Stimulated activated CD8-positive, alpha-beta memory T cell treated with anti-CD3 and anti-CD28 coated beads, Interleukin-15, amount 100 ng/mL, for 4 hours (primary cell): ENCODE measurements around the gene SCN5A.

ENCODE experiments used
- DNase-seq, 2 donors: peaks; one replicate each; pipeline ENCODE4 v3.0.0-alpha.2; 2020; ENCODE audit warnings: low read depth in 2 of 2

The SCN5A gene

DNA sequence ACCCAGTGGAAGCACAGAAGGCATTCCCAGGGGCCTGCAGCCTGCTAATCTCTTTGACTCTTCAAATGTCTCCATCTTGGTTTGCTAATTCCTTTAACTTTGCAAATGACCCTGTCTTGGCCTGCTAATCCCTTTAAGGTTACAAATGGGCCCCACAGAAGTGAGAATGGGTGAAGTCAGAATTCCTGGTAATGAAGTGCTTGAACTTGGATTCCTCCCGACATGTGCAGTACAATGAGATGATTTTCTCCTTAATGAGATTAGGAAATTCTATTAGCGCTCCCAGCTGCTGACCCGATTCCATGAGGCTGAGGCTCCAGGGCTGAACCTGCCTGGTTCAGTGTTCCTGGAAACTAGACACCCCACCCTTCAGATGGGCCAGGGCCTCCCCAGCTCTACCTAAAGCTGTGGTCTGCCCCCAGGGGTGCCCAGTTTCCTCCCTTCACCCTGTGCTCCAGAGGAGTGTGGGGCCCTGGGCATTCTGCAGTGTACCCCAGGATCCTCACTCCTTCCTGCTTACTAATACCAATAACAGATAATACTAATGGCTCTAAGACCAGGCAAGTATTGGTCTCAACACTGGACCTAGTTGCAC is 47.4 kb downstream of the SCN5A start:
- DNase-seq = no peak

DNA sequence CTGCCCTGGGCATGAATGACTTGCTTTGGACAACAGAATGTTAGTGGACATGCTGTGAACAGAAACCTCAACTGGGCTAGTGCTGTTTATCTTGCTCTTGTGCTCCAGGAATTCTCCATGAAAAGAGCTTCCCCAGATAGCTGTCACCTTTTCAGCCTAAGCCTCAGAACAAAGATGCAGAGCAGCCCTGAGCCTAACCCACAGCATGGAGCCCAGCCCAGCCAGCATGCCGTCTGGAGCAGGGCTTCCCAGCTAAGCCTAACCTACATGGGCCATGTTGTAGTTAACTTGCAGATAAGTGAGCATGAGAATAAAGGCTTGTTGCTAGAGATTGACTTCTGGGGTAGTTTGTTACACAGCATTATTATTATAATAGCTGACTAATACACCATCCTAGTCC is 48.9 kb downstream of the SCN5A start:
- DNase-seq = no peak

DNA sequence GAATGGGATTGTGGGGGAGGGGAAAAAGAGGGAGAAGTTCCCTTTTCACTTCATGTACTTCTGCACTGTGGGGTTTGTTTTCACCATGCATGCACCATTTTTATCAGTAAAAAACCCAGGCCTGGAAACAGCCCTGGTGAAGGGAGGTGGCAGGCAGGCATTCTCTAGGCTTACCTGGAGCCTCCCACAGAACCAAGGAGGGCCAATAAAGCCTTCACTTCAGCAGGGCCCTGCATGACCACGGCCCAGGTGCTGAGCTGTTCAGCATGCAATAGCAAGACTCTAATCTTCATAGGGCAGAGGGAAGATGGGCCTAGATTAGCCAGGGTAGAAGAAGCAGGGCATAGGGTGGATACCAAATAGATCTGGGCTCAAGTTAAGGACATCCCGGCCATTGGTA is 49.6 kb downstream of the SCN5A start:
- no peak for DNase-seq

DNA sequence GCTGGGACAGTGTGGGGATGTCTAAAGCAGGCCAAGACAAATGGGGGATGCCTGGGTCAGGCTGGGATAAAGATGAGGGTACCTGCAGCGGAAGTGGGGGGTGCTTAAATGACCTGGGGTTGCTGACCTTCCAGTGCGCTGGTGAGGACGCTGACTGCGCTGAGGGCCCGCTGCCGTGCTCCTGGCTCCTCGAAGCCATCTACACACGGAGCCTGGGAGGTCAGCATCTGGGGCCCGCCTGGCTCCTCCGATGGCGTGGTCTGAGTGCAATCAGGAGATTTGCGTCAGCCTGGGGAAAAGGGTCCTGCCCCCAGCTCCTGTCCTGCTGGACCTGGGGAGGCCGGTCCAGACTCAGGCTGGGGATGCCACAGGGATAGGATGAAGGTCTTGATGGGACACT is 50.7 kb downstream of the SCN5A start:
- DNase-seq = no peak

DNA sequence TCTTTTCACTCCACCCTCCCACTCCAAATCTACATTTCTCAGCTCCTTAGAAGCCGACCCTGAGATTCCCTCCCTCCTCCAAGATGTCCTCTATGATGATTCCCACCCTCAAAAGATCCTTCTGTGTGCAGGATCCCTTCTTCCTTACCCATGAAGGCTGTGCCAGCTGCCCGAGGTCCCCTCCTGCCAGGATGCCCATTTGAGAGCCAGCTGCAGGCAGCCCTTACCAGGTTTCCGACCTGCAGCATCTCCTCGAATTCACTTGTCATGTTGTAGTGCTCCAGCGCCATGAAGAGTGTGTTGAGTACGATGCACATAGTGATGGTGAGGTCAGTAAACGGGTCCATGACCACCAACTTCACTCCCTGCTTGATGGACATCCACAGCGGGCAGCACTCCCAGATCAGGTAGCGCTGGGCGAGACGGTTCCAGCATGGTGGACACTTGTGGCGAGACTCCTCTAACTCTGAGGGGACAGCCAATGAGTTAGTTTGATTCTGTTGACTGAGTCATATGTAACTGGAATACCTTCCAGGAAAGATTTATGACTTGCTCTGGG is 51.9 kb downstream of the SCN5A start:
- DNase-seq = no peak

DNA sequence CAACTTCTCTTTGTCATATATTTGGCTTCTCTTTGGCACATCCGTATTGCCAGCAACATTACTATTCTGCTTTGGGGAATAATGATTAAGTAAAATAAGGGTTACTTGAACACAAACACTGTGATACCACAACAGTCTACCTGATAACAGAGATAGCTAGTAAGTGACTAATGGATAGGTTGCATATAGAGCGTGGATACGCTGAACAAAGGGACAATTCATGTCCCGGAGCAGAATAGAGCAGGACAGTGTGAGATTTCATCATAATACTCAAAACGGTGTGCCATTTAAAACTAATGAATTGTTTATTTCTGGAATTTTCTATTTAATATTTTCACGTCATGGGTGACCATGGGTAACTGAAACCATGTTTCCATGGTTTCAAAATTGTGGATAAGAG is 54.1 kb downstream of the SCN5A start:
- DNase-seq = no peak

DNA sequence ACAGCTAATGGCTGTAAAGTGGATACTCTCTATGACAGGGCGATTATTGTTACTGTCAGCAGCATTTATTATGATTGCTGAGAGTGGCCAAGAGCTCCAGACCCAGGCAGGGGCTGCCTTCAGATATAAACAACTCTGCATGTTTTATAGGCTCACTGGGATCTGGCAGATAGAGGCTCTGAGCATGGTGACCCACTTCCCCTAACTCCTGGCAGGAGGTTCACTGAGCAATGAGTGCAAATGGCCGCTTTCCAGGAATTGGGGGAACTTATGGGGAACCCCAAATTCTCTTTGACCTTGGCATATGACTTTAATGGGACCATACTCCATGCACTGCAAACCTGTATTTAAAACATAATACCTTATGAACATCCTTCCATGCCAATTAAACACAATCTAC is 59.0 kb downstream of the SCN5A start:
- no peak for DNase-seq

DNA sequence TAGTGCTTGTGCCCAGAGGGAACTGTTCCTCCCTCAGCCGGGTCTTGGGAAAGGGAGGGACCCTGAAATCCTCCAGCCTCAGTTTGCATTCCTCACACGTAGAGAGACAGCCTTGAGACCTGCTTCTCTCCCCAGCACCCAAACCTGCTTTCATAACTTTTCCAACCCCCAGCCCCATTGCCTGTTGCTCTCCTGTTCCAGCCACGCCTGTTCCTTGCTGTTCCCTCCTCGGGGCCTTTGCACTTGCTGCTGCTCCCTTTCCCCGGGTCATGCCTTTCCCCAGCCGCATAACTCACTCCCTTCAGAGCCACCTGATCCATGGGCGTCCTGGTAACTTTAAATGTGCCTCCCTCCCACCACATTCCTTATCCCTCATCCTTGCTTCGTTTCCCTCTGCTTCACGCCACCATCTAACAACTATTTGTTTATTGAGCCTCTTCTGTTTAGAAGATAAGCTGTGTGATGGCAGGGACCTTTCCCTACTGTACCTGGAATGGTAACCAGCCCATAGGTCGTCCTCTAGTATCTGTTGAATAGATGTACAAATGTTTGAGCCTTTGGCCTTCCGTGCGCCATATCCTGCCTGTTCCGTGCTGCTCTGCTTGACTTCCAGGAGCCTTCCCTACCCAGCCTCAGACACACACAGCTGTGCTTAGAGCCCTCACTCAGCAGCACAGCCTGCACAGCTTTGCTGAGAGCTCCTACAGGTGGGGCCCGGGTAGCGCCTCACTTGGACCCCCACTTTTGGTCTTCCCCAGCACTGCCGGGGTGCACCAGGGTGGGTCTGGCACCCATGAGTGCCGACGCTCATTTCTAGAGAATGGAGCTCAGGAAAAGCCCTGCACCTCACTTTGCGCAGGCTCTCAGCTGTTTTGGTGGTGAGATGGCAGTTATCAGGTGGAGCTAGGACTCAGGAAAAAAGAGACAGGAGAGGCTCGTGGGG is 60.2 kb downstream of the SCN5A start:
- no peak for DNase-seq

DNA sequence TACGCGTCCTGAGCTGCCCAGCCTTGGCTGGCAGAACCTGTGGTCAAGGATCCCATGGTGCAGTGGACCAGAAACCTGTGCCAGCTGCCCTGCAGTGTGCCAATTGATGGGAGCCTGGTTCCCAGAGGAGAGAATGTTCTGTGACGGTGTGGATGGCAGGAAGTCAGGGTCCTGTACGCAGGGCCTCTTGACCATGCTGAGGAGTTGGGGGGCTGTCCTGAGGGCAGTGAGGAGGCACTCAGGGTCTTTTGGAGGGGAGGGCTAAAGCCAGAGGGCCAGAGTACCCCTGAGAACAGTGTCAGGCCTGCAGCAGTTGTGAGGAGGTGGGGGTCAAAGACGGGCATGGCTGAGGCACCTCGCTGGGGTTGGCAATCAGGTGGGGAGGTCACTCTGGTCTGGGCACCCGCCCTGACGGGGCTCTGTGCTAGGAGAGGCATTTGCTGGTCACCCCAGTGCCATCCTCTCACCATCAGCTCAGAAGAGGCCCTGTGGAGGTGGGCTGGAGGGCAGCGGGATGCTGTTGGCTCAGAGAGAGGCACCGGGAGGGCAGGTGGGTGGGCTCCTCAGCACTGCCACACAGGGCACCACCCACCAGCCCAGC is 61.0 kb downstream of the SCN5A start:
- no peak for DNase-seq

DNA sequence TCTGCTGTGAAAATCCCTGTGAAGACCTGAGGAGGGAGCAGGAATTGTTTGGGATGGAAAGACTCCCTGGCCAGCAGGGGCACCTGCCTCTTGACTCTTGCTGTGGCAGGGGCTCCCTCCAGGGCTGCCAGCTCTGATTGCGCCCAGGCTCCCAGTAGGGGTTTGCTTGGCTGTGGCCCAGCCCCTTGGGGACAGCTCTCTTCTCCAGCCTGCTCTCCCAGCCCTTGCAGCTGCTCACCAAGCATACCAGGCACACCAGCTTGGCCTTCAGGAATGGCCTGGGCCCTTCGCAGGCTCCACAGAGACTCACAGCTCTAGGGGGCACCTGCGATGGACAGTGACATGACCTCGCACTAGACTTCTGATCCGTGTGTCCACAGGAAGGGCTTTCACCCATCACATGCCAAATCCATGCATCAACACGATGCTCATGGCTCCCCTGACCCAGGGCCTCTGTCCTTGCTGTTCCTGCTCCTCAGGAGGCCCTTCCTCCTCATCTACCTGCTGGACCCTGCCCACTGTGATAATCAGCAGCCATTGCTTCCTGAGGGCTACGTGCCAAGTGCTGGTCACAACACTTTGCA is 61.8 kb downstream of the SCN5A start:
- no peak for DNase-seq

DNA sequence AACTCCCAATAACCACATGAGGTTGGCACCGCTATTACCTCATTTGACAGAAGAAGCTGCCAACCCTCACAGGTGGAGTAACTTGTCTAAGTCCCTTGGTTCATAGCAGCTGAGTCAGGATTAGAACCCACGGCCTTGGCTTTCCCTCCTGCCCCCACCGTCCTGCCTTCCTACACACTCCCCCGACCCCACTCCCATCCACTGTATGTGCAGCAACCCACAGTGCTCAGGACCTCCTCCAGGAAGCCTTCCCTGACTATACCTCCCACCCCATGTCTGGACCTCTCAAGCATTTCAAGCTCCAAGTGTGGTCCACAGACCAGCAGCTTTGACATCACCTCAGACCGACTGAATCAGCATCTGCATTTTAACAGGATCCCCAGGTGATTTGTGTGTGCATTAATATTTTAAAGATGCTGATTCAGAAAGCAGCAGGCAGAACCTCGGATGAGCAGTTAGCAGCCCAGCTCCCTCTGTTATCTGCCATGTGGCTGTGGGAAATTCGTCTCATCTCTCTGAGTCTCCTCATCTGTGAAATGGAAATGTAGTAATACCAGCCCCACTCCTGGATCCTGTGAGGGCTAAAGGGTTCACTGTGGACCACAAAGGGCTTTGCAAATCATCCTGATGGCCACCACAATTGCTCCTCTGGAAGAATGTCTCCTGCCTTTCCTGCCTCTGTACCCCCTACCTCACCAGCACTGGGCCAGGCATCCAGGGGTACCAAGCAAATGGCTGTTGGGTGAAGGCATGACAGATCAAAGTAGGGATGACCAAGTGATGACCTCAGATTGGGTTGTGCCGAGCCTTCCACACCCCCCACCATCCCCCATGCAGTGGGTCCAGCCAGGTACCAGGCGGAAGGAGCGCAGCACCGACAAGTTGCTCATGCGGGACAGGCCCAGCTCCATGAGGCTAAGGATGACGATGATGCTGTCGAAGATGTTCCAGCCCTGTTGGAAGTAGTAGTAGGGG is 62.7 kb downstream of the SCN5A start:
- DNase-seq = no peak

DNA sequence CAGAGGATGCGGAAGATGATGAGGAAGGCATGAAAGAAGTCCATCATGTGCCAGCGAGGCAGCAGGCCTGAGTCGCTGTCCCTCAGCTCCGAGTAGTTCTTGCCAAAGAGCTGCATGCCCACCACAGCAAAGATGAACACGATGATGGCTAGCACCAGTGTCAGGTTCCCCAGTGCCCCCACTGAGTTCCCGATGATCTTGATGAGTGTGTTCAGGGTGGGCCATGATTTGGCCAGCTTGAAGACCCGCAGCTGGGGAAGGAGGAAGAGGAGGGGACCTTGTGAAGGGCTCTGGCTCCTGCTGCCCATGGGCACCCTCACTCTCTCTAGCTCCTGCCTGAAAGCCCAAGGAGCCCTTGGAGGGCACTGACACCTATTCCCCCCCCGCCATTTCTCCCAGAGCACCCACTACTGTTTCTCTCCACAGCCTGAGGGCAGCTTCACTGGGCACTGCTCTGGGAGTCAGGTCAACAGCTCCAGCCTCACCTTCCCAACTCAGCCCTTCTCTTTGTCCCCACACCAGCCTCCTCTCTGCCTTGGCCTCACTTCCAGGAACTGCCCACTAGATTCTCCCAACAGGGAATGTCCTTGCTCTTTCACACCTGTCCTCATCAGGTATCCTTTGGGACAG is 63.6 kb downstream of the SCN5A start:
- no peak for DNase-seq

DNA sequence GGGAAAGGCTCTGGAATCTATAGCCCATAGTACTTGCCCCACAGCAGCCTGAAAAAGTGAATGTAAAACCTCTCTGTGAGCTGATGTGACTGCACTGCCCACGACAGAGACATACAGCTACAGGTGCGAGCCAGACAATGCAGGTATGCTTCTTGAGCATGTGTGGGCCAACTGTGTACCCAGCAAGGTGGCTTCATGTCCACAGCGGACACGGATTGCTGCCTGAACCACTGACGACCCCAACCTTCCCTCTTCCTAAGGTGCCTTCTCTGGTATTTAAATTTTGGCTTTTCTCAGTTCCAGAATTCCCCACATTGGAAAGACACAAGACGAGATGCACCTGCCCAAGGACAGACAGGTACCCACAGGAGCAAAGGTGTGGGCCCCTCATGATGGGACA is 65.8 kb downstream of the SCN5A start:
- no peak for DNase-seq

DNA sequence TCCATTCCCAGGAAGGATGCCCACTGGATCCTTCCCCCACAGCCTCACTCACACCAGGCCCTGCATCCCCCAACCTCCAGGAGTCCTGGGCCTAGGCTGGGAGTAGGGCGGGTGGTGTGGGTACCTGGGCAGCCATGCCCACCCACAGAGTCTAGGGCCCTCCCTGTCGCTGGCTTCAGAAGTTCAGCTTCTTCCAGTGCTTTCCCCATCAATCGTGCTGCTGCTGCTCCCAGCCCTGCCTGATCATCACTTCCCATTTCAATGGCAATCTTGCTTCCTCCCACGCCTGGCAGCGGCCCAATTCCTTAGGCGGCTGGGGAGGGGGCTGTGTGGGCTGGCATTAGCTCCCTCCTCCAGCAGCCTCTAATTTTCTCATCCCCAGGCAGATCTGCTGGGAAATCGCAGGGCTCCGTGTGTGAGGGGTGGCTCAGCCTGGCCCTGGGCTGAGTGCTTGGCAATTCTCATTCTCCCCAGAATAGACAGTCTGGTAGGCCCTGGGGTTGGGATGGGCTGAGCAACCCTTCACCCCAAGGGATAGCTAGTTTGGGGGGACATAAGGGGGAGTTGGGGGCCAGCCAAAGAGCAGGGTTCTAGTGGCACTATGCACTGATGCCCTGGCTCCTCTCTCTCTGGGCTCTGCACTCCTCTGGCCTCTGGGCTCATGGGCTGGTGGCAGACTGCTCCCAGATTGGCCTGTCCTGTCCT is 66.4 kb downstream of the SCN5A start:
- DNase-seq = no peak

DNA sequence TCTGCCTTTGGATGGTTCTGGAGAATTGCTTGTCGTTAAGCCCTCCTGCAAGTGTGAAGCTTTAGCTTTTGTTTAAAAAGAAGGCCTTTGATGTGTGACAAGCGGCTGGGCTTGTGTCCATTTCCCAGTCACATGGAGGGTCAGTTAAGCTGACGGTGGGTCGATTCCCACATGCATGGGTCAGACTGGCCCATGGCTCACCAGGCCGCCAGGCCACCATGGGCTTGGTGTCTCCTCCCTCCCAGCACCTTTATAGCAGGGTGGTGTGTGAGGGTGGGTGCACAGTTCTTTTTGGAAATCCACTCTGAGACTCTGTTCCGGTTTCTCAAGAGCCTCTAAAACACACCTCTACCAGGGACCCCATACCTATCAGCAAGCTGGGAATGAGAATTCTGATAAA is 67.2 kb downstream of the SCN5A start:
- DNase-seq = no peak

DNA sequence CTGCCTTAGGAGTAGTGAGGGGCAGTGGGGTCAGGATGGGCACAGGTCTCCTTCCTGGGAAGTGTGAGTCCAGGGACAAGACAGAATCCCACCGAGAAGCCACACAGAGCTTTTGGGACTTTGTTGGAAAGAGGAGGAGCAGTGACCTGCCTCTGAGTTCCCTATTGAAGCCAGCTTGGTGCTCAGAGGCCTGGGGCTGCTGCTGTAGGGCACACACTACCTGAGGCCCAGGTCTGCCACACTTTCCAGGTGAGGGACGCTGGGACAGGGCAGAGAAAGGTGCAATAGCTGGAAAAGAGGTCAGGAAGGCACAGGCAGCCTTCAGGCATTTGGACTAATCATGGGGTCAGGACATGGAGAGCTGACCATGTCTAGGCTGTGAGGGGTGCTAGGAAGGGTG is 67.7 kb downstream of the SCN5A start:
- DNase-seq = no peak

DNA sequence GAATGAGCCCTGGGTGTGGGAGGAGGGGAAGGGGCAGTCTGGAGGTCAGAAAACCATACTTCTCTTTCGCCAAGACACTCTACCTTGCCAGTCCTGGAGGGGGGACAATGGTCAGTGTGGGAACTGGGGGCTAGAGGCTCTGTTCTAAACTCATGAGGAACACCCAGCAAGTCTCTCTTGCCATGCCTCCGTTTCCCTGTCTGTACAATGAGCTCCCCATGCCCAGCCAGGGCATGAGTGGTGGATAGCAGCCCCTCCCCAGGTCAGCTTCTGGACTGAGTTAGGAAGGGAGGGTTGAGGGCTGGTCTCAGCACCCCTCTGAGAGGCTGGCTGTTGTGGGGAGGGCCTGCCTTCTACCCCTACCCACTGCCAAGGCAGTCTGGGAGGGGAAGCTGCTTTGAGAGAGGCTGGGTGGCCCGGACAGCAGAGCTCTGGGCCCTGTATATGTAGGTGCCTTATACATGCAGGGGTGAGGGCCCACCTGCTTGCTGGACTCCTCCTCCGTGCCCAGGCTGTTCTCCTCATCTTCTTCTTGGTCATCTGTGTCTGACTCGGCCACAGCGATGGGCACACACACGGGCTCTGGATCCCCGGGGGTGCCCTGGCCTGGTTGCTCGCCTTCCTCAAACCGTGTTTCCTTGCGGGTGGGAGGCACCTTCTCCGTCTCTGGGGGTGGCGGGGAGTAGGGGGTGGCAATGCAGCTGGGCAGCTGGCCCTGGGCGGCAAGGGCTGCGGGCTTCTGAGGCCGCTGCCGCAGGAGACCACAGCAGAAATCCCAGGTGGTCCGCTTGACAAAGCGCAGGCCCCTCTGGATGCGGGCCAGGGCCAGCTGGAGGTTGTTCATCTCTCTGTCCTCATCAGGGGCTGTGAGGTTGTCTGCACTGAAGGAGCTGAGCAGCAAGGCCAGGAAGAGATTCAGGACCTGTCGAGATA is 68.8 kb downstream of the SCN5A start:
- no peak for DNase-seq

DNA sequence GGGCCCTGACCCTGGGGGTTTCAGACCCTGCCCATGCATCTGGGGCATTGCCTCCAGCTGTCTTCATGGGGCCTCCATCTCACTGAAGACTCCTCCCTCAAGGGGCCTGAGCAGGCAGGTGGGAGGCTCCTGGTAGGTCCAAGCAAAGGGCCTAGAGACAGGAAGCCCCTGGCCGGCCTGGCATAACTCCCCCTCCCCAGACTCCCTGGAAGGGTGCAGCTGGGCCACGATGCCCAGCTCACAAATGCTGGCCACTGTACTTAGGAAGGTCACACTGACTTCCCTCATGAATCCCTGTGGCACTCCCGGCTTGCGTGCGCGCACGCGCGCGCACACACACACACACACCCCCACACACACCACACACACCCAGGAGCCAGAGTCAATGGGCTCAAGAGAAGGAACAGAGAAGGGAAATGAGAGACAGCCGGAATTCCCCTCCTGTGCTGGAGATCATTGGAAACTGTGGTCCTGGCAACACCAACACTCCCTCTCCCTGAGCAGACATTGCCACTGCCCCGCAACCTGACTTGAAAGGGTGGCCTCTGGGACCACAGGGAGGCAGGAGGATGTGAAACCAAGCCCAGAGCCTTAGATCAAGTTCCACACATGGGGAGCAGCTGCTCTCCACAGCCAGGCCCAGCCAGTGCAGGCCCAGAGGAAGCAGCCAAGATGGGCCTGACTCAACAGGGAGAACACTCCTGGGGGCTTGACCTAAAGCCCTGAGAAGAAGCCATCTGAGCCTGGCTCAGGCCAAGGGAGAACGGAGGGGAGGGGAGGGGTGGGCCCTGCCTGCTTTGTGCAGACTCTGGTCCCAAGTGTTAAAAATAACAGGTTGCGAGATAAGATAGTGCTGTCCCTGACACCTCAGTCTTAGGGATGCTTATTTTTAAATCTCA is 69.7 kb downstream of the SCN5A start:
- no peak for DNase-seq
